Hepatocyte (in vitro differentiated cells): ENCODE data around the gene CRISPLD2. TPM values are rescaled to one million over a fixed set of nuclear protein-coding genes. Genes with fewer than 3 reads are reported as not detected.

ENCODE experiments used
- DNase-seq: peaks from one replicate; pipeline ENCODE4 v3.0.0-alpha.2; 2016; ENCODE audit warnings: low spot score
- H2AFZ ChIP-seq: fragments of 200-600 bp; sonication (generic); 2 replicates; pipeline ENCODE4 v1.6.0; 2016; ENCODE audit warnings: antibody characterized with exemption, mild to moderate bottlenecking
- H3K27ac ChIP-seq: fragments of 200-600 bp; sonication (generic); 2 replicates; pipeline ENCODE4 v1.5.1; 2016; ENCODE audit warnings: mild to moderate bottlenecking
- H3K27me3 ChIP-seq: fragments of 200-600 bp; sonication (generic); 2 replicates; pipeline ENCODE4 v1.6.1; 2016
- H3K36me3 ChIP-seq: fragments of 200-600 bp; sonication (generic); replicated peaks from 2 replicates; pipeline ENCODE4 v1.5.1; 2016; ENCODE audit warnings: low read depth; ENCODE audit not compliant: insufficient read depth
- H3K4me1 ChIP-seq: fragments of 200-600 bp; sonication (generic); 2 replicates; pipeline ENCODE4 v1.5.1; 2016; ENCODE audit warnings: mild to moderate bottlenecking, moderate library complexity; ENCODE audit not compliant: insufficient read depth
- H3K4me2 ChIP-seq: fragments of 200-600 bp; sonication (generic); 2 replicates; pipeline ENCODE4 v1.6.0; 2016
- H3K4me3 ChIP-seq: fragments of 200-600 bp; sonication (generic); 2 replicates; pipeline ENCODE4 v1.5.1; 2016; ENCODE audit warnings: mild to moderate bottlenecking
- H3K79me2 ChIP-seq: fragments of 200-600 bp; sonication (generic); 2 replicates; pipeline ENCODE4 v1.6.0; 2017; ENCODE audit warnings: mild to moderate bottlenecking
- H3K9me2 ChIP-seq: fragments of 200-600 bp; sonication (generic); replicated peaks from 2 replicates; pipeline ENCODE4 v1.6.0; 2017; ENCODE audit warnings: mild to moderate bottlenecking; ENCODE audit not compliant: insufficient read depth
- H3K9me3 ChIP-seq: fragments of 200-600 bp; sonication (generic); 2 replicates; pipeline ENCODE4 v1.5.1; 2016; ENCODE audit warnings: low read depth, mild to moderate bottlenecking
- H4K20me1 ChIP-seq: fragments of 200-600 bp; sonication (generic); 2 replicates; pipeline ENCODE4 v1.6.0; 2016; ENCODE audit warnings: mild to moderate bottlenecking; ENCODE audit not compliant: insufficient read depth, poor library complexity, severe bottlenecking
- CTCF ChIP-seq: fragments of 200-600 bp; sonication (generic); IDR thresholded peaks from 2 replicates; pipeline ENCODE4 v1.5.1; 2016; ENCODE audit warnings: antibody characterized with exemption, mild to moderate bottlenecking; ENCODE audit not compliant: poor library complexity
- EZH2 ChIP-seq: fragments of 200-600 bp; sonication (generic); IDR thresholded peaks from 2 replicates; pipeline ENCODE4 v1.6.1; 2016; ENCODE audit warnings: antibody characterized with exemption, mild to moderate bottlenecking, borderline replicate concordance
- EZH2phosphoT487 ChIP-seq: fragments of 200-600 bp; sonication (generic); IDR thresholded peaks from one replicate; pipeline ENCODE4 v1.6.1; 2018; ENCODE audit warnings: antibody characterized with exemption, mild to moderate bottlenecking, low read depth, moderate library complexity; ENCODE audit not compliant: unreplicated experiment, severe bottlenecking
- WGBS: methylation state at CpG from one replicate; pipeline ENCODE4 v1.1.6; 2016; ENCODE audit warnings: low lambda C conversion rate; ENCODE audit errors: missing lambda C conversion rate; 5-methylcytosine and 5-hydroxymethylcytosine counted together
- polyA plus RNA-seq: library from polyadenylated mRNA; unstranded; fragments of >200 nt; fragmentation: Nextera tagmentation; extraction: Ambion mirVana; gene quantifications from 2 replicates; pipeline ENCODE4 v1.2.1, GENCODE V29; 2016
- total RNA-seq: library from RNA; depleted of rRNA; stranded (reverse); fragments of >200 nt; gene quantifications from 2 replicates; pipeline ENCODE4 v1.2.3, GENCODE V29; 2014

The CRISPLD2 gene
- total and polyA plus RNA-seq, 2 experiments from 2014 or later = 281 to 315 TPM

DNA sequence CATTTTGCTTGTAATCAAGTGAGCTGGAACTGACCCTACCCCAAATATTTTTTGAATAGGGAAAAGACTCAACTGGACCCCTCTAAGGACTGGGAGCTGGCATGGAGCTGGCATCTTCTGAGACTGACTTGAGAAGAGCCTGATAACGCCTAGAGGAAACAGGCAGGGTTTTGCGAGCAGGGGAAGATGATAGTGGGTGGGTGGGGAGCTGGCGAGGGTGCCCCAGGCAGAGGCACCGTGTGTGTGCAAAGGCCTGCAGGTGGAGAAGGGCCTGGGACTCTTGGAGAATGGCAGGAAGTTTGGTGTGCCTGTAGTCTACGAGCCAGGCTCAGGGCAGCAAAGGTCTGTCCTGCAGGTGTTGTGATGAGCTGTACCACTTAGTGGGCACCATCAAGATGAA lies 4.1 kb downstream of the CRISPLD2 start:
- no peak for TF ChIP-seq EZH2
- no peak for TF ChIP-seq EZH2phosphoT487
- TF ChIP-seq CTCF = no peak
- WGBS = 73% methylated on average over 5 of the region's 5 CpGs

GRCh38 chr16:84825896-84826557 lies 6.2 kb downstream of the CRISPLD2 start:
- H3K4me1 ChIP-seq = peaks cover 45% of the 10 kb centered on the region
- peaks cover 6% of the 10 kb centered on the region for H4K20me1 ChIP-seq
- H3K9me3 ChIP-seq = no peaks in the 10 kb centered on the region
- no peak for DNase-seq
- no peaks in the 10 kb centered on the region for H3K36me3 ChIP-seq
- no peak overlapping the region for H3K4me3 ChIP-seq
- no peak for TF ChIP-seq EZH2phosphoT487
- no peak for TF ChIP-seq EZH2
- no peak for TF ChIP-seq CTCF
- no peaks in the 10 kb centered on the region for H3K27me3 ChIP-seq
- H3K4me2 ChIP-seq = peak overlapping the region; percentile 59
- H2AFZ ChIP-seq = no peak overlapping the region
- H3K79me2 ChIP-seq = peaks cover 77% of the 10 kb centered on the region
- H3K9me2 ChIP-seq = no peaks in the 10 kb centered on the region
- peak overlapping the region; percentile 96 for H3K27ac ChIP-seq
- WGBS = 81% methylated on average over 8 of the region's 8 CpGs

More for the DNA sequence above, 4.1 kb downstream of the CRISPLD2 start:
- H3K9me2 ChIP-seq = no peaks in the 10 kb centered on the region
- no peaks in the 10 kb centered on the region for H3K9me3 ChIP-seq
- peak overlapping the region; percentile 96 for H3K27ac ChIP-seq
- no peaks in the 10 kb centered on the region for H3K36me3 ChIP-seq
- peaks cover 33% of the 10 kb centered on the region for H3K4me1 ChIP-seq
- peak overlapping the region; percentile 90 for H3K4me2 ChIP-seq
- no peak overlapping the region for H3K4me3 ChIP-seq
- no peak for DNase-seq
- H4K20me1 ChIP-seq = peaks cover 10% of the 10 kb centered on the region
- H3K27me3 ChIP-seq = no peaks in the 10 kb centered on the region
- H2AFZ ChIP-seq = no peak overlapping the region
- H3K79me2 ChIP-seq = peaks cover 72% of the 10 kb centered on the region

DNA sequence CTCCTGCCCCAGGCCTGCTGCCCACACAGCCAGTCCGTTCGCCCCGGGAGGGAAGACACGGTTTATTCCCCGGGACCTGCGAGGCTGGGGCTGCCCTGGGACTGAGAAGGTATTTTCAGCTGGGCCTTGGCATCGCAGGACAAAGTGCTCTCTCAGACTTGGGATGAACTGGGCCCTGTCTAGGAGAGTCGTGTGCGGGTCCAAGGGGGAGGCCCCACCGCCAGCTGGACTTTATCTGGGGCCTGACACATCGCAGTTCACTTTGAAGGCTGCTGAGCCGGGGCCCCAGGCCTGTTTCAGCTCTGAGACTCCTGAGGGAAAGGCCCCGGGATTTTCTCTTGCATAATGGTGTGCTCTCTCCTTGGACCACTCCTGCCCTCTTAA lies 6.8 kb downstream of the CRISPLD2 start:
- no peak overlapping the region for H2AFZ ChIP-seq
- H3K27me3 ChIP-seq = no peaks in the 10 kb centered on the region
- H3K4me2 ChIP-seq = peak overlapping the region; percentile 59
- peak overlapping the region; percentile 96 for H3K27ac ChIP-seq
- H3K9me2 ChIP-seq = no peaks in the 10 kb centered on the region
- no peak for TF ChIP-seq EZH2phosphoT487
- no peak for TF ChIP-seq CTCF
- no peaks in the 10 kb centered on the region for H3K36me3 ChIP-seq
- peaks cover 74% of the 10 kb centered on the region for H3K79me2 ChIP-seq
- no peaks in the 10 kb centered on the region for H3K9me3 ChIP-seq
- peaks cover 3% of the 10 kb centered on the region for H4K20me1 ChIP-seq
- H3K4me1 ChIP-seq = peaks cover 45% of the 10 kb centered on the region
- DNase-seq = peak; percentile 80
- H3K4me3 ChIP-seq = no peak overlapping the region
- 40% methylated on average over 13 of the region's 13 CpGs for WGBS
